GM10266 (cell line): ENCODE measurements around the gene GULP1.

ENCODE experiments used
- DNase-seq: peaks from one replicate; pipeline ENCODE4 v3.0.0; 2012; ENCODE audit errors: extremely low spot score
- TF ChIP-seq, protein P1 (sequence below): IDR thresholded peaks from 2 replicates; pipeline ENCODE4 v1.5.1; 2012; ENCODE audit warnings: mild to moderate bottlenecking, low read depth; ENCODE audit not compliant: control insufficient read depth, insufficient read depth; ENCODE audit errors: missing control alignments

Gene GULP1

DNA sequence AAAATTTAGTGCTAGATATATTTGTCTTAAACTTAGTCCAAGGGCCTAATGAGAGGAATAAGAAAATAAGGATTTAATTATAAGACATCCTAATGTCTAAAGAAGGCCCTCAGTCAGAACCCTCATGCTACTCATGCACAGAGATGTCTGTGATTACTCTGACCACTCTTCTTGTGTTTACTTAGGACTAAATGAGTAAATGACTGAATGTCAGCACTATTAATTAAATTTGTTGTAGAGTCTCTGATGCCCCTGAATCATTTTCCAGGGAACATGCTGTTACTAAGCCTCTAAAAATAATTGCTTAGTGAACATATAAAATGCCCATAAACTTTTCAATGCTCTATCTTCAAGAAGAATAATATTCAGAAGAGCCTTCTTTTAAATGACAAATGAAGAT lies 32.4 kb downstream of the GULP1 start:
- no peak for DNase-seq
- TF ChIP-seq, protein P1, sequence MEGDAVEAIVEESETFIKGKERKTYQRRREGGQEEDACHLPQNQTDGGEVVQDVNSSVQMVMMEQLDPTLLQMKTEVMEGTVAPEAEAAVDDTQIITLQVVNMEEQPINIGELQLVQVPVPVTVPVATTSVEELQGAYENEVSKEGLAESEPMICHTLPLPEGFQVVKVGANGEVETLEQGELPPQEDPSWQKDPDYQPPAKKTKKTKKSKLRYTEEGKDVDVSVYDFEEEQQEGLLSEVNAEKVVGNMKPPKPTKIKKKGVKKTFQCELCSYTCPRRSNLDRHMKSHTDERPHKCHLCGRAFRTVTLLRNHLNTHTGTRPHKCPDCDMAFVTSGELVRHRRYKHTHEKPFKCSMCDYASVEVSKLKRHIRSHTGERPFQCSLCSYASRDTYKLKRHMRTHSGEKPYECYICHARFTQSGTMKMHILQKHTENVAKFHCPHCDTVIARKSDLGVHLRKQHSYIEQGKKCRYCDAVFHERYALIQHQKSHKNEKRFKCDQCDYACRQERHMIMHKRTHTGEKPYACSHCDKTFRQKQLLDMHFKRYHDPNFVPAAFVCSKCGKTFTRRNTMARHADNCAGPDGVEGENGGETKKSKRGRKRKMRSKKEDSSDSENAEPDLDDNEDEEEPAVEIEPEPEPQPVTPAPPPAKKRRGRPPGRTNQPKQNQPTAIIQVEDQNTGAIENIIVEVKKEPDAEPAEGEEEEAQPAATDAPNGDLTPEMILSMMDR = no peak

DNA sequence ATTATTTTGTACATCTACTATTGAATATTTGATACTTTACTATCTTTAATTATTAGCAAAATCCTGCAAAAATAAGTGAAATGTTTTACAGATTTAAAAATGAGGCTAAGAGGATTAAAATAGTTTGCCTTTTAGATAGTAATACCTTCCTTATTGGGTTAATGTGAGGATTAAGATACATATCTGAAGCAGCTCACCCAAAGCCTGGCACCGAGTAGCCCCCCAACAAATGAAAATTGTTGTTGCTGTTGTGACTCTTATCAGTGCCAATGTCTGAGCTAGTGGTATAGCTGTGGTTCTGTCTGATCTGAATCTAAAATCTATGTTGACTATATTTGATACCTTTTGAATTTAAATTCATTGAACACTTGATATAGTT lies 34.6 kb downstream of the GULP1 start:
- TF ChIP-seq, protein P1 = no peak
- no peak for DNase-seq

DNA sequence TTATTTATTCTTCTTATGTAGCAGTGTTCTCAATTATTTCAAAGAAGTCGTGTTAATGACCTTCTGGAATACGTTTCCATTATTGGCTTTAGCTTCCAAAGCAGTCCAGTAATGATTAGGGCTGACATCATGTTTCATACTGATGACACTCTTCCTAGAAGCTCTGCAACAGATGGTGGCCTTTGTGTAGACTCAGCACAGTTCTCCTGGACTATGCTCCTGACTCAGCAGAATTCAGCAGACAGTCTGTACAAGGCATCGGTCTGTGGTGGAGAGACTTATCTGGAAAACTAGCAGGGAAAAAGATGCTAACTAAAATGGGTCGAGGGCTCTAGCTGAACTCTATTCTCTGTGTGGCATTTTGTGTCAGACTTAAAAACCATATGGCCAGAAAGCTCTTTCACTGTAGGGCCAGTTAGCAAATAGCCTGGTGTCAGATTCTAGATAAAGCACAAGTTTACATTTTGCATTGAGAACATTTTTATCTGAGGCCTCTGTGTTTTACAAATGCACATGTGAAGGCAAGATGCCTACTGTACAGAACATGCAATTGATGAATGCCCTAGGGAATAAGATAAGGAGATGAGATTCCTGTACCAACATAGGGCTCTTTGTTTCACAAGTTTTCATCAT lies 35.1 kb downstream of the GULP1 start:
- no peak for DNase-seq

DNA sequence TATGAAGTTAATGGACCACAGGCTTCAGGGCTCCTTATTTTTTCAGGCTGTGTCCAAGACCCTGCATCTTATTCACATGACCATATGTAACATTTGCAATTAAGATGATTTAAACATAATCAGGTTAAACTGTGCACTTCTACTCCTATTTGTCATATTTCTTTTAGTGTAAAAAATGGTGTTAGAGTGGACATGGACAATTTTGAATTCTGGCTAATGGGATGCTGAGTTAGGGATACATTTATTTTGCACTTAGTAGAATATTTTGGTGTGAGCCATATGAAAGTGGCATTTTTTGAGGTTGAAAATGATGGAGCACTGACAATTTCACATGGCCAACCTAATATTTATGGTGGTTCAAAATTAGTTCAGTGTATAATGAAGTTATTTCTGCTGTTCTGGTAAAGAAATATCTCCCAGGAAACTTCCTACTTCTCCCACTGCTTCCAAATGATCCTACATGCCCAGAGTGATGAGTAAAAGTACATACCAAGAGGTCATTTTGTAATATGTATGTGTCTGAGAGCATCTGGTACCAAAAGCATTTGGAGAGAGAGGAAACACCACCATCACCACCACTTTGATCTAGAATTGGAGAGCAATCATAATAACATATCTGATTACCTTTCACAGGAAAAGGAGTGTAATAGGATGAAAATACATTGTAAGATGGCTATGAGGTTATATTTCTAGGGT lies 36.0 kb downstream of the GULP1 start:
- no peak for DNase-seq
- TF ChIP-seq, protein P1 = no peak

More for the DNA sequence above, 35.1 kb downstream of the GULP1 start:
- TF ChIP-seq, protein P1 = no peak

DNA sequence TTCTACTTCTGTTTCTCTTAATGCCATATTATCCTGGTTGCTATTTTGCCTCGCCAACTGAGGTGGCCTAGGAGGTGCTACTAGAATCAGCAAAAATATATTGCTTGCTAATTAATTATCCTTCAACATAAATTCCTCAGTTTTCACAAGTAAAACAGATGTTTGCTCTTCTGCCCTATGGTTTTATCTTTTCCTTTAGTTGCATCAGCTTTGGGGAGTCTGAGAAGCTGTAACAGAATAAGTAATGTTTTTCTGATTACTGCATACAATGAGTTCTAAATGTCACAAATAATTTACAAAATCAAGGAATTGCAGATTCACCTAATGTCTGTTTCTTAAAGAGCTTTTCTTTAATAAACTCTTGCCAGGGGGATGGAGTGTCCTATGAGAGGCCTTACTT lies 36.7 kb downstream of the GULP1 start:
- no peak for DNase-seq
- TF ChIP-seq, protein P1 = no peak

DNA sequence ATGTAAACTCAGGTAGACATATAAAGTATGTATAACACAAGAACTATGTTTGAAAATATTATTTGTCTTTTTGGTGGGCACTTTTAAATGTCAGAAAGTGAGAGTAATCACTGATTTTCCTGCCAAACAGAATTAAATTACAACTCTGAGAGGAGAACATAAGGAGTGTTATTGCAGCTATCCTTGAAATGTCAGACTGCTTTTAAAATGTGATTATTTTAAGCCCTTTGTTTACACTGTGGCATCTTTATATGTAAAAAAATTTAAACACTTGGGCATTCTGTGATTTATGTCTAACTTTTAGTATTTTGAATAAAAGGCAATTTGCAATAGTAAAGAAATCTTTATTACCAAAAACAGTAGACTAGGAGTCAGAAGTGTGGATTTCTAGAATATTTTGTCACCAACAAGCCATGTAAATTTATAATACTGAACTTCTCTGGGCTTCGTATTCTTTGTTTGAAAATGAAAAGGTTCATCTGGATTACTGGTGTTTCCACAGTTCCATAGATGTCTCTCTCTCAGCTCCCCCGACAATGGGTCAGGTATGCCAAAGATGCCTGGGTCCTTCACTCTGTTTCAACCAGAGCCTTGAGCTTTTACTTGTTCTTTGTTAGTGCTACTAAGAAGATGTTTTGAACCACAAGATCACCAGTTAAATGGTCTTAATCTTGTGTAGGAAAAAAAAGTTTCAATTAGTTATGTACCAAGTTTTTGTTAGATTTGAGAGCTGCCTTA lies 38.8 kb downstream of the GULP1 start:
- no peak for DNase-seq

DNA sequence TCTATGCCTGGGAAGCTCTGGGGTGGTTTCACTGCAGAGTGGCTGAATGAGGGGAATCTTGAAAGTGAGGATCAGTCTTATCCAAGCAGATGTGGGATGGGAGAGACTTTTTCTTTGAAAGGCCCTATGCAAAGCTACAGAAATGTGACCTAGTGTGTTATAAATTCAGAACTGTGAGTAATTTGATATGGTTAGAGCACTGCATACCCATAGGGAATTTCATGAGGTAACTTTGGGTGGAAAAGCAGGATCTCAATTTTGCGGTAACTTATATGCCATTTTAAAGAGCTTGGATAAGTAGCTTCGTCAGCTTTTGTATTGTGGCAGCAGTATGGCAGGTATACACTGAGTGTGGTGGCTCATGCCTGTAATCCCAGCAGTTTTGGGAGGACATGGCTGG lies 40.9 kb downstream of the GULP1 start:
- TF ChIP-seq, protein P1 = no peak
- no peak for DNase-seq

More for the DNA sequence above, 38.8 kb downstream of the GULP1 start:
- TF ChIP-seq, protein P1 = no peak
